HepG2 (cell line): ENCODE data around the gene MYLK2. TPM values are rescaled to one million over a fixed set of nuclear protein-coding genes. Genes with fewer than 3 reads are reported as not detected.

Source experiments
- ATAC-seq: fragments of 200-7000 bp; cut with Tn5 transposase; 3 replicates; pipeline ENCODE4 v1.9.1; 2020; ENCODE audit warnings: mild to moderate bottlenecking, moderate library complexity
- BruUV-seq: library from RNA; stranded (reverse); fragments of 400-500 nt; replicated peaks from 2 replicates; lab custom pipeline; 2021; lab: Mats Ljungman, UMichigan
- CTCF ChIA-PET: fragments of 300-600 bp; formaldehyde crosslinking; extraction: SDS; loops from one replicate; lab custom pipeline; 2021; ENCODE audit warnings: low total read pairs, inconsistent platforms, low intra/inter-chr PET ratio; lab: Yijun Ruan, JAX
- POLR2A ChIA-PET: fragments of 350-600 bp; sonication (Branson Sonifier 250); formaldehyde crosslinking; loops from one replicate; lab custom pipeline; 2020; ENCODE audit warnings: antibody characterized with exemption, inconsistent platforms; lab: Yijun Ruan, JAX
- DNase-seq: peaks from one replicate; pipeline ENCODE4 v3.0.0-alpha.2; 2015; ENCODE audit warnings: low spot score
- FAIRE-seq: peaks from 3 replicates; lab custom pipeline; 2011; peaks lifted over from hg19 to GRCh38; lab: Jason Lieb, UNC
- H2AFZ ChIP-seq: one replicate; pipeline ENCODE4 v1.6.1; 2011; ENCODE audit warnings: low read length, inconsistent platforms
- H3K27ac ChIP-seq: fragments of 300-600 bp; 3 replicates; pipeline ENCODE4 v1.8.0; 2011; ENCODE audit warnings: mixed run types, mild to moderate bottlenecking, mixed read lengths, low read length, inconsistent platforms; ENCODE audit not compliant: insufficient read depth; ENCODE audit errors: extremely low read length
- H3K27me3 ChIP-seq, 2 experiments: fragments of 200-600 bp in 1 of 2; 2 replicates in 1 of 2; 3 replicates in 1 of 2; pipeline versions ENCODE4 v1.6.0 to v1.8.0; 2011; ENCODE audit warnings: low read length in 2 of 2, mild to moderate bottlenecking in 2 of 2, moderate library complexity in 2 of 2, inconsistent platforms in 1 of 2; ENCODE audit not compliant: insufficient read depth in 2 of 2, control insufficient read depth in 1 of 2
- H3K36me3 ChIP-seq, 2 experiments: fragments of 200-600 bp in 1 of 2; replicated peaks in 1 of 2; 2 replicates in 1 of 2; 3 replicates in 1 of 2; pipeline versions ENCODE4 v1.5.1 to v1.8.0; 2011; ENCODE audit warnings: low read length in 2 of 2, inconsistent platforms in 1 of 2; ENCODE audit not compliant: insufficient read depth in 2 of 2, control insufficient read depth in 1 of 2
- H3K4me1 ChIP-seq: 2 replicates; pipeline ENCODE4 v1.5.1; 2012; ENCODE audit warnings: low read length, inconsistent platforms; ENCODE audit not compliant: insufficient read depth
- H3K4me2 ChIP-seq: 2 replicates; pipeline ENCODE4 v1.6.0; 2011; ENCODE audit warnings: low read depth, low read length, inconsistent platforms
- H3K4me3 ChIP-seq, 3 experiments: fragments of 200-600 bp in 1 of 3; sonication (generic), shearing (Covaris generic) in 1 of 3; replicated peaks in 1 of 3; 2 replicates each; pipeline ENCODE4 v1.5.1; 2011 to 2016; ENCODE audit warnings: low read length in 3 of 3, inconsistent platforms in 2 of 3, low read depth in 2 of 3, mild to moderate bottlenecking in 2 of 3, control low read depth in 1 of 3, mixed read lengths in 1 of 3; ENCODE audit not compliant: insufficient read depth in 1 of 3
- H3K79me2 ChIP-seq: one replicate; pipeline ENCODE4 v1.6.1; 2011; ENCODE audit warnings: low read length, inconsistent platforms; ENCODE audit not compliant: insufficient read depth
- H3K9ac ChIP-seq: 2 replicates; pipeline ENCODE4 v1.6.0; 2011; ENCODE audit warnings: mild to moderate bottlenecking, low read depth, low read length, inconsistent platforms; ENCODE audit not compliant: insufficient read depth
- H3K9me3 ChIP-seq: 2 replicates; pipeline ENCODE4 v1.5.1; 2012; ENCODE audit warnings: mild to moderate bottlenecking, low read length
- H4K20me1 ChIP-seq: 2 replicates; pipeline ENCODE4 v1.6.0; 2011; ENCODE audit warnings: inconsistent platforms, mild to moderate bottlenecking, low read length, moderate library complexity; ENCODE audit not compliant: insufficient read depth
- NFAT5 ChIP-seq: sonication (generic); formaldehyde crosslinking; IDR thresholded peaks from 2 replicates; pipeline ENCODE4 v1.4.0; 2020; ENCODE audit warnings: missing genetic modification reagents
- ZNF776 ChIP-seq: sonication (generic); formaldehyde crosslinking; IDR thresholded peaks from 2 replicates; pipeline ENCODE4 v1.4.0; 2020; ENCODE audit warnings: mild to moderate bottlenecking, missing genetic modification reagents
- WGBS: methylation state at CpG from one replicate; pipeline ENCODE4 v1.1.6; 2017; ENCODE audit warnings: low lambda C conversion rate; 5-methylcytosine and 5-hydroxymethylcytosine counted together
- in situ Hi-C: cut with HindIII; loops from 2 replicates; pipeline ENCODE4 v1.10.0; 2017; ENCODE audit warnings: low pct_unique_long_range_greater_than_20kb; ENCODE audit not compliant: extremely low pct_ligation_motif_present
- intact Hi-C: fragments of 100-400 bp; cut with micrococcal nuclease; formaldehyde crosslinking; loops from one replicate; pipeline ENCODE4 v1.10.0; 2022; ENCODE audit not compliant: unreplicated experiment
- polyA plus RNA-seq, 8 experiments: library from polyadenylated mRNA; depleted of rRNA in 3 of 8; stranded (reverse) in 7 of 8; unstranded in 1 of 8; fragments of >200 nt; fragmentation: Illumina TruSeq in 4 of 8; extraction: Trizol in 4 of 8; gene quantifications; 2 replicates each; pipeline versions ENCODE4 v1.2.1 to v1.2.3, GENCODE V29; 2011 to 2016; ENCODE audit warnings: low read depth in 4 of 8, missing spikeins in 1 of 8, mixed read lengths in 1 of 8; ENCODE audit not compliant: insufficient read depth in 1 of 8
- total RNA-seq, 5 experiments: library from RNA; depleted of rRNA; stranded (reverse); fragments of >200 nt; fragmentation: Illumina TruSeq; extraction: Trizol; gene quantifications; 2 replicates each; pipeline ENCODE4 v1.2.3, GENCODE V29; 2016; ENCODE audit warnings: low read depth in 1 of 5

Gene MYLK2
- total and polyA plus RNA-seq, 2 of the 13 experiments (the other 11 are each of a cell fraction or from before 2014, with no cell fraction given): 0.27 TPM; not detected in 1

GRCh38 chr20:31848088-31848999, 29.2 kb downstream of the MYLK2 start:
- WGBS: 32% methylated on average over 19 of the region's 32 CpGs
- FAIRE-seq (no peak), DNase-seq (no peak), ATAC-seq (no peak)
- Histone ChIP-seq H3K9ac (no peak overlapping the region), H3K79me2 (no peaks in the 10 kb centered on the region), H3K4me1 (no peaks in the 10 kb centered on the region), H3K4me3 (no peak overlapping the region), H4K20me1 (no peaks in the 10 kb centered on the region), H3K4me2 (no peak overlapping the region), H3K36me3 (no peaks in the 10 kb centered on the region), H2AFZ (no peak overlapping the region), H3K27ac (no peak overlapping the region), H3K27me3 (peaks cover 25 to 71% of the 10 kb centered on the region in 2 experiments), H3K9me3 (no peaks in the 10 kb centered on the region)
- no peak for TF ChIP-seq NFAT5 (CRISPR knock-in tag)
- peak; percentile 26; the same call in 1 of the 2 replicates for TF ChIP-seq ZNF776
- CTCF ChIA-PET: interaction anchor here (2.3 to 3.7 kb wide), 2 partner anchors 15 to 25 kb away, joined by 11 to 70 read pairs; no protein-coding TSS in a partner anchor
- intact Hi-C loops: no loop called here
- POLR2A ChIA-PET: no interaction called here
- in situ Hi-C loops: no loop called here
- BruUV-seq: no TSS peak
